Ishikawa (cell line): Measurements from ENCODE around the gene OGFOD2.

Experiments used
- CEBPB ChIP-seq: IDR thresholded peaks from 2 replicates; pipeline ENCODE4 v1.6.1; 2012
- CREB1 ChIP-seq: IDR thresholded peaks from 2 replicates; pipeline ENCODE4 v1.6.1; 2012; ENCODE audit warnings: low read depth
- EGR1 ChIP-seq: IDR thresholded peaks from 2 replicates; pipeline ENCODE4 v1.6.1; 2012
- EP300 ChIP-seq: IDR thresholded peaks from 2 replicates; pipeline ENCODE4 v1.6.1; 2012; ENCODE audit warnings: borderline replicate concordance
- FOXM1 ChIP-seq: IDR thresholded peaks from 2 replicates; pipeline ENCODE4 v1.6.1; 2012; ENCODE audit warnings: low read depth, borderline replicate concordance
- MAX ChIP-seq: IDR thresholded peaks from 2 replicates; pipeline ENCODE4 v1.6.1; 2012
- NFIC ChIP-seq: IDR thresholded peaks from 2 replicates; pipeline ENCODE4 v1.6.1; 2012
- RAD21 ChIP-seq: IDR thresholded peaks from 2 replicates; pipeline ENCODE4 v1.6.1; 2012; ENCODE audit warnings: low read depth
- REST ChIP-seq: IDR thresholded peaks from 2 replicates; pipeline ENCODE4 v1.6.1; 2012; ENCODE audit warnings: low read depth, mild to moderate bottlenecking
- TAF1 ChIP-seq: IDR thresholded peaks from 2 replicates; pipeline ENCODE4 v1.6.1; 2012; ENCODE audit warnings: low read depth, mild to moderate bottlenecking
- TCF12 ChIP-seq: IDR thresholded peaks from 2 replicates; pipeline ENCODE4 v1.6.1; 2012; ENCODE audit warnings: low read depth
- TEAD4 ChIP-seq: IDR thresholded peaks from 2 replicates; pipeline ENCODE4 v1.6.1; 2012
- USF1 ChIP-seq: IDR thresholded peaks from 2 replicates; pipeline ENCODE4 v1.6.1; 2012
- YY1 ChIP-seq: IDR thresholded peaks from 2 replicates; pipeline ENCODE4 v1.6.1; 2012; ENCODE audit warnings: low read depth
- ZBTB7A ChIP-seq: IDR thresholded peaks from 2 replicates; pipeline ENCODE4 v1.6.1; 2012; ENCODE audit warnings: low read depth

The OGFOD2 gene

GRCh38 chr12:122944605-122945592 lies 30.1 kb upstream of the OGFOD2 start:
- TF ChIP-seq CEBPB (no peak), TEAD4 (no peak), FOXM1 (no peak), RAD21 (no peak), TAF1 (no peak), EP300 (no peak), CREB1 (no peak), ZBTB7A (no peak), REST (no peak), EGR1 (no peak), MAX (no peak), USF1 (no peak), TCF12 (no peak), YY1 (no peak), NFIC (no peak)

- TF ChIP-seq RAD21 (peak; percentile 19; the same call in 1 of the 2 replicates), MAX (peak; percentile 35; the same call in 1 of the 2 replicates), USF1 (no peak)
Measured at GRCh38 chr12:122946690-122947341, 28.2 kb upstream of the OGFOD2 start.

- TF ChIP-seq EP300 = no peak
- no peak for TF ChIP-seq CREB1
- no peak for TF ChIP-seq NFIC
- TF ChIP-seq TAF1 = no peak
- no peak for TF ChIP-seq ZBTB7A
- TF ChIP-seq REST = no peak
- no peak for TF ChIP-seq TCF12
- no peak for TF ChIP-seq CEBPB
- no peak for TF ChIP-seq FOXM1
- no peak for TF ChIP-seq TEAD4
- no peak for TF ChIP-seq USF1
- no peak for TF ChIP-seq MAX
- no peak for TF ChIP-seq EGR1
- TF ChIP-seq RAD21 = no peak
- no peak for TF ChIP-seq YY1
Measured at GRCh38 chr12:122947352-122947792, 27.7 kb upstream of the OGFOD2 start.

GRCh38 chr12:122948605-122949004 lies 26.4 kb upstream of the OGFOD2 start:
- no peak for TF ChIP-seq ZBTB7A
- TF ChIP-seq NFIC = no peak
- no peak for TF ChIP-seq TEAD4
- no peak for TF ChIP-seq FOXM1
- TF ChIP-seq EP300 = no peak
- TF ChIP-seq EGR1 = no peak
- no peak for TF ChIP-seq RAD21
- no peak for TF ChIP-seq CREB1
- no peak for TF ChIP-seq USF1
- no peak for TF ChIP-seq MAX
- no peak for TF ChIP-seq YY1
- no peak for TF ChIP-seq CEBPB
- no peak for TF ChIP-seq REST
- TF ChIP-seq TCF12 = no peak
- TF ChIP-seq TAF1 = no peak
